Activated T-cell treated with anti-CD3 and anti-CD28 coated beads for 24 hours (primary cell): ENCODE results near the gene MTHFD1L.

ENCODE experiments used
- DNase-seq: peaks from one replicate; pipeline ENCODE4 v3.0.0-alpha.2; 2020; ENCODE audit warnings: low read depth

The MTHFD1L gene

GRCh38 chr6:150898399-150899170, 33.1 kb downstream of the MTHFD1L start:
- DNase-seq: no peak

GRCh38 chr6:150899231-150899630, 33.7 kb downstream of the MTHFD1L start:
- DNase-seq: no peak

- no peak for DNase-seq
Measured at GRCh38 chr6:150900049-150900448, 34.5 kb downstream of the MTHFD1L start.

- no peak for DNase-seq
Measured at GRCh38 chr6:150902142-150902776, 36.8 kb downstream of the MTHFD1L start.

- no peak for DNase-seq
Measured at GRCh38 chr6:150905769-150906168, 40.3 kb downstream of the MTHFD1L start.

DNA sequence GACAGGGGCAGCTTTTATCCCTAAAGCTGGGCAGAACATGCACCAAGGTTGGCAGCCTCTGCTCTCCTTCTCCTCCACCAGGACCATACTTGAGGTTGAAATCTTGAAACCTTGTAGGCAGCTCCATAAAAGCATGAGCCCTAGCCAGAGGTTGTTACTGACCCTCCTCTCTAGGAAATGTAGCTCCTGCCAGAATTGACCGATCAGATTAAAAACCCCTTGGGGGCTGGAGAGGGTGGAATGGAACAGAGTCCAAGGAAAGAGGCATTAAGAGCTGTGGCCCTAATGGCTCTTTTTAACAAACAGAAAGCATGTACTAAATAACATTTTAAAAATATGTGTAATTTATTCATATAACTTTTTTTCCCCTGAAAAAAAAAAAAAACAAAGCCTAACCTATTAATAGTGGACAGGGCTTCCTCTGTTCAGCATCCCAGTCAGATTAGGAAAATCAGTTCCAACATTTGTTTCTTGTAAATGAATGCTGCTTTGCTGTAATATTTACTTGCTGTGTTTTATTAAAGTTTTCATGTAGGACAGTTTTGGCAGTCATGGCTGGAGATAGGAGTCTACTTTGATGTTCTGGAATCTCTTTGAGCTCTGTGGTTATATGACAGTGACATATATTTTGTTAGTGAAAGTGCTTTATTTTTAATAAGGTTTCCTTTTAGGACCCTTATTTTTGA, 41.3 kb downstream of the MTHFD1L start:
- DNase-seq: no peak

GRCh38 chr6:150907383-150907782, 41.9 kb downstream of the MTHFD1L start:
- no peak for DNase-seq

GRCh38 chr6:150908901-150909300, 43.4 kb downstream of the MTHFD1L start:
- no peak for DNase-seq

GRCh38 chr6:150910561-150910960, 45.1 kb downstream of the MTHFD1L start:
- no peak for DNase-seq

DNA sequence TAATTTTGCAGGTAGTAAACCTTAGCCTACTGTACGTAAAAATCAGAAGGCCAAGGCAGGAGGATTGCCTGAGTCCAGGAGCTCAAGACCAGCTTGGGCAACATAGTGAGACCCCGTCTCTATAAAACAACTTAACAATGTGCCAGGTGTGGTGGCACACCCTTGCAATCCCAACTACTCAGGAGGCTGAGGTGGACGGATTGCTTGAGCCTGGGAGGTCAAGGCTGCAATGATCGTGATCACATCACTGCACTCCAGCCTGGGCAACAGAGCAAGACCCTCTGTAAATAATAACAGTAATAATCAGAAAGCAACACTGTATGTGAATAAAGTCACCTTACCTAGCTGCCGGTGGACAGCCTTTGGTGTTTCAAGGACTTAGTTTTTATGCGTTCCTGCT, 48.9 kb downstream of the MTHFD1L start:
- DNase-seq: no peak

DNA sequence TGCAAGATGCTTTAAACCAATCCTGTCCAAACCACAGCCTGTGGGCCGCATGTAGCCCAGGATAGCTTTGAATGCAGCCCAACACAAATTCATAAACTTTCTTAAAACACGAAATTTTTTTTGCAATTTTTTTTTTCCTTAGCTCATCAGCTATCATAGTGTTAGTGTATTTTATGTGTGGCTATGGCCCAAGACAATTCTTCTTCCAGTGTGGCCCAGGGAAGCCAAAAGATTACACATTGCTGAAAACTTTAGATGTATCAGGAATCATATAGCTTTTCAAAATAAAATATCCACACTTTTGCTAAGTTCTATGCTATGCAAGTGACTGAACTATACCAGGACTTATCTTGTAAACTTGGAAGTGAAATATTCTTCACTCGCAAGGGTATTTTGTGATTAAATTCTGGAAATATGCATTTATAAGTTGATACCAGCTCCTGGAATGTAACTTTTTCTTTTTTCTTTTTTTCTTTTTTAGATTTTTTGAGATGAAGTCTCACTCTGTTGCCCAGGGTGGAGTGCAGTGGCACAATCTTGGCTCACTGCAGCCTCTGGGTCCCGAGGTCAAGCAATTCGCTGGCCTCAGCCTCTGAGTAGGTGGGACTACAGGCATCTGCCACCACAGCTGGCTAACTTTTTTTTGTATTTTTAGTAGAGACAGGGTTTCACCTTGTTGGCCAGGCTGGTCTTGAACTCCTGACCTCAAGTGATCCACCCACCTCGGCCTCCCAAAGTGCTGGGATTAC, 49.8 kb downstream of the MTHFD1L start:
- DNase-seq: no peak

GRCh38 chr6:150915880-150916265, 50.4 kb downstream of the MTHFD1L start:
- DNase-seq: no peak

GRCh38 chr6:150919938-150920337, 54.4 kb downstream of the MTHFD1L start:
- DNase-seq: no peak

DNA sequence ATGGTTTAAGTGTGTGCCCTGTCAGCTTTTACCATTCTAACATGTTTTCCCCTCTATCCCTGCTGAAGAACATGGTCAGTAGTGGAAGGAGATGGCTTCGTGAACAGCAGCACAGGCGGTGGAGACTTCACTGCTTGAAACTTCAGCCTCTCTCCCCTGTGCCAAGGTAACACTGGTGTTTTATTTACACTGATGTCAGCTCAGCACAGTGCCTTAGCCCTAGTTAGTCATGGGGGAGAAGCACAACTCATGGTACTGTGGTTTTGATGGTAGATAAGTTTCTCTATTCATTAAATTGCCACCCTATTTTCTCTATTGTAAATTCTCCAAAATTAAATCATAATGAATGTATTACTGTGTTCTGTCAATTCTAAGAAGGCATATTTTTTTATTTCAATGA, 56.6 kb downstream of the MTHFD1L start:
- DNase-seq: no peak

- no peak for DNase-seq
Measured at GRCh38 chr6:150924808-150925589, 59.5 kb downstream of the MTHFD1L start.

DNA sequence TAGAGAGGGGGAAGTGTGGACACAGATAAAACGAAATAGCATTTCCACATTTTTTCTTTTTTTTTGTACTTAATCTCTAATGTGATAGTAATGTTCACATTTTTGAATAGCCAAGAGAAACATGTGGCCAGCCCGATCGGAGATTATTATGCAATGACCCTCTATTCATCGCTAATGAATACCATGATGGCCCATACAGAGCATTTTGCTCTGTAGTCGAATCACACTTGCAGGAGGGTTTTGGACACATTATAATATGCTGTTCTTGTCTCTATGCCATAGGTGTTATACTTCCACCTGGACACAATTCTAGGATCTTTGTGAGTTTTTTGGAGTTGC, 60.1 kb downstream of the MTHFD1L start:
- DNase-seq: no peak

DNA sequence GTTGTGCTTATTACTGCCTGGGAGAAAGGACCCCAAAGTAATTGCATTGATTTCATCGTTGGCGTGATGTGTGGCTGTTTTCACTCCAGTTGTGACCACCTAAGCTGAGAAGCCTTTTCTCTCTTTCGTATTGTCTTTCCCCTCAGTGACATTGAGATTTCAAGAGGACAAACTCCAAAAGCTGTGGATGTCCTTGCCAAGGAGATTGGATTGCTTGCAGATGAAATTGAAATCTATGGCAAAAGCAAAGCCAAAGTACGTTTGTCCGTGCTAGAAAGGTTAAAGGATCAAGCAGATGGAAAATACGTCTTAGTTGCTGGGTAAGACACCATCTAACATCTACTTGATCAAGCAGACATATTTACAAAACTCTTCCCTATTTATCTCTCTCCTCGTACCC, 60.5 kb downstream of the MTHFD1L start:
- no peak for DNase-seq

- DNase-seq: no peak
Measured at GRCh38 chr6:150928882-150929281, 63.4 kb downstream of the MTHFD1L start.

- no peak for DNase-seq
Measured at GRCh38 chr6:150929416-150929815, 63.9 kb downstream of the MTHFD1L start.

DNA sequence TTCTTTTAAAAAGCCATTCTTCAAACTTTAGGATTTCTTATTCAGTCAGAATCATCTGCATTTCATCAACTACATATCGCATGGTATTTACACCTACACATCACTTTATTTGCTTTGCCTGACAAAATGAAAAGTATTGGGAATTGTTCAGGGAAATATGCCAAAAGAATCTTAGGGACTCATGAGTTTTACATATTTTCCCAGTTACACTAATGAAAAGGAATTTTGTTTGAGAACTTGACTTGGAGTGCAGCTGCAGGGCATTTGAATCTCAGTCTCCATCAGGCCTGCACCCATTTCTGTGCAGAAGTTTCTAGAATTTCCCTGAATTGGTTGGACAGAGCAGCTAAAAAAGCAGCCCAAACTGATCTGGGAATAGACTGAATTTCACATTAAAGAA, 65.3 kb downstream of the MTHFD1L start:
- no peak for DNase-seq

GRCh38 chr6:150931405-150931804, 65.9 kb downstream of the MTHFD1L start:
- DNase-seq: no peak

DNA sequence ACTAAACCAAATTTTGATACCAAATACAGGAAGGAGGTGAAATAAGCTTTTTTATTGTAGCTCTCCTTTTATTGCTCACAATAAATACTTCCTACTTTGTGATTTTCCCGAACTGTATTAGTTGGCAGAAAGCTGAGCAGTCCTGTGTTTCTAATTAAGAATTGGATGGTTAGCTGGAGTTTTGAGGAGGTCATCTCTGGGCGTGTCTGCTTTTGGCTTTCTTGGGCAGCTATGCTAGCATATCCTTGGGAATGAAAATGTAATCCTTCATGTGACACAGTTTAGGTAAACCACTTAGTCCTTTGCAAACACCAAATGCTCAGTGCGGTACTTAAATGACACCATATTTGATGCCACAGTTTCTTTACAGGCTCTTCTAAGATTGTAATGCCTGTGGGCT, 67.5 kb downstream of the MTHFD1L start:
- DNase-seq: no peak
